ENCODE data around the gene NYAP2.

Gene NYAP2

GRCh38 chr2:225399504-225399903 is at the start of gene NYAP2:
Gene NYAP2, plus strand, starts transcription at chr2:225399710. Its CDS starts 9,171 bp downstream, at chr2:225408881.
- DNase-seq = no peak

GRCh38 chr2:225353579-225354085 is 45.9 kb upstream of the NYAP2 start:
- DNase-seq = no peak

- no peak for DNase-seq
These were observed 45.2 kb upstream of the NYAP2 start for GRCh38 chr2:225354281-225354774.

GRCh38 chr2:225355788-225356187 is 43.7 kb upstream of the NYAP2 start:
- DNase-seq = no peak

- DNase-seq = no peak
These were observed 32.8 kb upstream of the NYAP2 start for GRCh38 chr2:225366731-225367130.

- DNase-seq = no peak
These were observed 32.0 kb upstream of the NYAP2 start for GRCh38 chr2:225367482-225367881.

- no peak for DNase-seq
These were observed 20.5 kb upstream of the NYAP2 start for GRCh38 chr2:225378984-225379383.

- no peak for DNase-seq
These were observed 19.7 kb upstream of the NYAP2 start for GRCh38 chr2:225379856-225380255.

- no peak for DNase-seq
These were observed 17.9 kb upstream of the NYAP2 start for GRCh38 chr2:225381609-225382008.

GRCh38 chr2:225398372-225398771 is 1.1 kb upstream of the NYAP2 start:
- no peak for DNase-seq

GRCh38 chr2:225400060-225400511 is 576 bp downstream of the NYAP2 start:
- no peak for DNase-seq

GRCh38 chr2:225400546-225401400 is 1.3 kb downstream of the NYAP2 start:
- DNase-seq = no peak

- no peak for DNase-seq
These were observed 2.8 kb downstream of the NYAP2 start for GRCh38 chr2:225402210-225402776.

GRCh38 chr2:225411452-225411851 is 11.9 kb downstream of the NYAP2 start:
- DNase-seq = no peak

- no peak for DNase-seq
These were observed 14.3 kb downstream of the NYAP2 start for GRCh38 chr2:225413786-225414185.

- DNase-seq = no peak
These were observed 15.4 kb downstream of the NYAP2 start for GRCh38 chr2:225414902-225415301.

GRCh38 chr2:225415341-225415740 is 15.8 kb downstream of the NYAP2 start:
- no peak for DNase-seq

GRCh38 chr2:225415792-225416191 is 16.3 kb downstream of the NYAP2 start:
- no peak for DNase-seq

GRCh38 chr2:225416616-225417367 is 17.3 kb downstream of the NYAP2 start:
- no peak for DNase-seq

- DNase-seq = no peak
These were observed 19.5 kb downstream of the NYAP2 start for GRCh38 chr2:225419033-225419432.

- DNase-seq = no peak
These were observed 22.6 kb downstream of the NYAP2 start for GRCh38 chr2:225422145-225422544.

- no peak for DNase-seq
These were observed 25.8 kb downstream of the NYAP2 start for GRCh38 chr2:225425284-225425683.

- no peak for DNase-seq
These were observed 28.9 kb downstream of the NYAP2 start for GRCh38 chr2:225428360-225428759.

All from AML-193 (cell line).